ENCODE data around the gene EXOC4. TPM values are rescaled to one million over a fixed set of nuclear protein-coding genes. Genes with fewer than 3 reads are reported as not detected.

The EXOC4 gene
- total RNA-seq, 1 experiment from 2014 or later: 91.9 TPM

GRCh38 chr7:133789974-133790373 is 537.1 kb downstream of the EXOC4 start:
- intact Hi-C loops (cut with micrococcal nuclease; ENCODE audit: unreplicated experiment): no loop called here
- no TSS peak for BruUV-seq (replicated peaks)
- no peak overlapping the region for H3K27ac Mint-ChIP-seq (ENCODE audit: unreplicated experiment)
- no peaks in the 10 kb centered on the region for H3K4me1 Mint-ChIP-seq (ENCODE audit: low read depth, unreplicated experiment)
- no peaks in the 10 kb centered on the region for H3K27me3 Mint-ChIP-seq (ENCODE audit: unreplicated experiment)
- H3K9me3 Mint-ChIP-seq (ENCODE audit: low read depth, unreplicated experiment): no peaks in the 10 kb centered on the region
- no peak overlapping the region for H3K4me3 Mint-ChIP-seq (ENCODE audit: low read depth, unreplicated experiment)
- CTCF ChIA-PET: no interaction called here
- no peak for TF ChIP-seq CTCF (IDR thresholded peaks at IDR 0.05; ENCODE audit: unreplicated experiment)
- no peak for DNase-seq
- no peaks in the 10 kb centered on the region for H3K36me3 Mint-ChIP-seq (ENCODE audit: insufficient read depth, unreplicated experiment)

- Mint-ChIP-seq H3K27ac (ENCODE audit: unreplicated experiment) (no peak overlapping the region), H3K4me3 (ENCODE audit: low read depth, unreplicated experiment) (no peak overlapping the region), H3K4me1 (ENCODE audit: low read depth, unreplicated experiment) (no peaks in the 10 kb centered on the region), H3K9me3 (ENCODE audit: low read depth, unreplicated experiment) (no peaks in the 10 kb centered on the region), H3K27me3 (ENCODE audit: unreplicated experiment) (no peaks in the 10 kb centered on the region), H3K36me3 (ENCODE audit: insufficient read depth, unreplicated experiment) (no peaks in the 10 kb centered on the region)
- TF ChIP-seq CTCF (IDR thresholded peaks at IDR 0.05; ENCODE audit: unreplicated experiment): no peak
- DNase-seq: no peak
- CTCF ChIA-PET: no interaction called here
- intact Hi-C loops (cut with micrococcal nuclease; ENCODE audit: unreplicated experiment): no loop called here
- no TSS peak for BruUV-seq (replicated peaks)
Observed at GRCh38 chr7:133790911-133791310, 538.0 kb downstream of the EXOC4 start.

GRCh38 chr7:133794479-133794878 is 541.6 kb downstream of the EXOC4 start:
- CTCF ChIA-PET: no interaction called here
- intact Hi-C loops (cut with micrococcal nuclease; ENCODE audit: unreplicated experiment): no loop called here
- DNase-seq: no peak
- Mint-ChIP-seq H3K4me1 (ENCODE audit: low read depth, unreplicated experiment) (peaks cover 8% of the 10 kb centered on the region), H3K36me3 (ENCODE audit: insufficient read depth, unreplicated experiment) (no peaks in the 10 kb centered on the region), H3K4me3 (ENCODE audit: low read depth, unreplicated experiment) (no peak overlapping the region), H3K27ac (ENCODE audit: unreplicated experiment) (no peak overlapping the region), H3K9me3 (ENCODE audit: low read depth, unreplicated experiment) (no peaks in the 10 kb centered on the region), H3K27me3 (ENCODE audit: unreplicated experiment) (no peaks in the 10 kb centered on the region)
- no peak for TF ChIP-seq CTCF (IDR thresholded peaks at IDR 0.05; ENCODE audit: unreplicated experiment)
- no TSS peak for BruUV-seq (replicated peaks)

GRCh38 chr7:133795068-133795665 is 542.3 kb downstream of the EXOC4 start:
- DNase-seq: no peak
- Mint-ChIP-seq H3K4me1 (ENCODE audit: low read depth, unreplicated experiment) (peaks cover 8% of the 10 kb centered on the region), H3K27me3 (ENCODE audit: unreplicated experiment) (no peaks in the 10 kb centered on the region), H3K36me3 (ENCODE audit: insufficient read depth, unreplicated experiment) (no peaks in the 10 kb centered on the region), H3K4me3 (ENCODE audit: low read depth, unreplicated experiment) (no peak overlapping the region), H3K27ac (ENCODE audit: unreplicated experiment) (no peak overlapping the region), H3K9me3 (ENCODE audit: low read depth, unreplicated experiment) (no peaks in the 10 kb centered on the region)
- BruUV-seq (replicated peaks): no TSS peak
- no peak for TF ChIP-seq CTCF (IDR thresholded peaks at IDR 0.05; ENCODE audit: unreplicated experiment)
- intact Hi-C loops (cut with micrococcal nuclease; ENCODE audit: unreplicated experiment): no loop called here
- CTCF ChIA-PET: no interaction called here

All from Calu3 (cell line).